Right cardiac atrium (tissue), 5 donors: ENCODE results near the gene BTG2. TPM values are rescaled to one million over a fixed set of nuclear protein-coding genes. Genes with fewer than 3 reads are reported as not detected.

ENCODE experiments used
- polyA plus RNA-seq: library from polyadenylated mRNA; stranded (reverse); fragments of 200-250 nt; gene quantifications from one replicate; pipeline ENCODE4 v1.2.3, GENCODE V29; 2013
- total RNA-seq, 4 donors: library from RNA; stranded (reverse); fragmentation: NEBNext Ultra II Directional; extraction: Animal tissue kit (Norgen Biotek cat#: 25700); gene quantifications; one replicate each; pipeline ENCODE4 v1.2.1, GENCODE V29; 2021
- donor health status: healthy with polysubstance abuse.
- donor health status: DM: no; HTN: yes; CAD: no.
- donor health status: DM: no; HTN: no; CAD: no.
- donor health status: DM: no; HTN: yes; CAD: no; lungs with severe emphysema.
- donor health status: DM: yes; HTN: yes; CAD: no.

The BTG2 gene
- total and polyA plus RNA-seq, 5 donors: 68.1 to 361 (median 126) TPM

Other genes starting within 250 kb of the BTG2 start
- gene MYOG, start 219.5 kb upstream of the BTG2 start, total RNA-seq: not detected
- not detected for gene MYOG, start 219.5 kb upstream of the BTG2 start, polyA plus RNA-seq
- gene ADORA1, start 177.8 kb upstream of the BTG2 start, total RNA-seq: 10 to 100 TPM; 14.8 to 26.3 (median 22.5) TPM
- 32.9 TPM for gene ADORA1, start 177.8 kb upstream of the BTG2 start, polyA plus RNA-seq
- gene MYBPH, start 129.7 kb upstream of the BTG2 start, total RNA-seq: not detected
- gene MYBPH, start 129.7 kb upstream of the BTG2 start, polyA plus RNA-seq: 0.07 TPM
- gene CHI3L1, start 118.8 kb upstream of the BTG2 start, total RNA-seq: 1 to 10 TPM in 3 of 4 donors, not detected in 1; 1.1 to 2.0 (median 1.3) TPM
- 4.9 TPM for gene CHI3L1, start 118.8 kb upstream of the BTG2 start, polyA plus RNA-seq
- gene CHIT1, start 75.8 kb upstream of the BTG2 start, total RNA-seq: under 1 TPM in 3 of 4 donors, not detected in 1; 0.25 to 0.64 (median 0.32) TPM
- 0.09 TPM for gene CHIT1, start 75.8 kb upstream of the BTG2 start, polyA plus RNA-seq
- 10 to 100 TPM; 54.8 to 91.6 (median 63.5) TPM for gene FMOD, start 45.6 kb downstream of the BTG2 start, total RNA-seq
- gene FMOD, start 45.6 kb downstream of the BTG2 start, polyA plus RNA-seq: 35.9 TPM
- 100 to 1,000 TPM in 1 of 4 donors, 10 to 100 TPM in 3; 43.9 to 109 (median 67.4) TPM for gene PRELP, start 170.3 kb downstream of the BTG2 start, total RNA-seq
- 61.9 TPM for gene PRELP, start 170.3 kb downstream of the BTG2 start, polyA plus RNA-seq
- gene OPTC, start 188.6 kb downstream of the BTG2 start, total RNA-seq: not detected
- not detected for gene OPTC, start 188.6 kb downstream of the BTG2 start, polyA plus RNA-seq